Transverse colon (tissue), 3 donors: ENCODE measurements around the gene FBXO47.

ENCODE experiments used
- CTCF ChIP-seq, 5 experiments: fragments of 200-600 bp in 3 of 5; fragments of 450-650 bp in 2 of 5; sonication (generic) in 3 of 5; IDR thresholded peaks; 1 replicate in 2 of 5; 2 replicates in 3 of 5; pipeline ENCODE4 v1.5.1; 2016 to 2017; ENCODE audit warnings: antibody characterized with exemption in 5 of 5, inconsistent platforms in 3 of 5, mild to moderate bottlenecking in 2 of 5, moderate library complexity in 1 of 5
- EP300 ChIP-seq: sonication (generic); formaldehyde crosslinking; IDR thresholded peaks from one replicate; pipeline ENCODE4 v1.6.1; 2017; ENCODE audit warnings: antibody characterized with exemption, low read depth
- POLR2A ChIP-seq: fragments of 450-650 bp; IDR thresholded peaks from one replicate; pipeline ENCODE4 v1.6.1; 2016; ENCODE audit warnings: antibody characterized with exemption, mild to moderate bottlenecking, moderate library complexity

GRCh38 chr17:38947189-38947588 is 20.0 kb downstream of the FBXO47 start:
- TF ChIP-seq CTCF (IDR thresholded peaks at IDR 0.05) (no peak), POLR2A (no peak), EP300 (no peak)
